Liver (tissue), 9 donors: ENCODE results near the gene TRIM29. TPM values are rescaled to one million over a fixed set of nuclear protein-coding genes. Genes with fewer than 3 reads are reported as not detected.
A peak's percentile ranks its signal among the peaks of the same experiment; 100 is the strongest.

Source experiments
- DNase-seq: peaks from one replicate; pipeline ENCODE4 v3.0.0-alpha.2; 2017; ENCODE audit warnings: low spot score
- H3K27ac ChIP-seq, 2 donors: one replicate each; pipeline ENCODE4 v1.7.0; 2013; ENCODE audit warnings: inconsistent platforms in 2 of 2, low read length in 2 of 2, control low read depth in 1 of 2, low read depth in 1 of 2, mild to moderate bottlenecking in 1 of 2
- H3K27me3 ChIP-seq, 4 donors: one replicate each; pipeline versions ENCODE4 v1.6.1 to v1.7.0; 2013; ENCODE audit warnings: low read length in 3 of 4, inconsistent platforms in 1 of 4, mild to moderate bottlenecking in 1 of 4, moderate library complexity in 1 of 4; ENCODE audit not compliant: control insufficient read depth in 4 of 4, insufficient read depth in 4 of 4
- H3K36me3 ChIP-seq, 4 donors: one replicate each; pipeline versions ENCODE4 v1.6.1 to v1.7.0; 2013; ENCODE audit warnings: low read length in 3 of 4, mild to moderate bottlenecking in 3 of 4, low read depth in 1 of 4, moderate library complexity in 1 of 4; ENCODE audit not compliant: control insufficient read depth in 4 of 4, insufficient read depth in 3 of 4
- H3K4me1 ChIP-seq, 4 donors: one replicate each; pipeline versions ENCODE4 v1.6.1 to v1.7.0; 2013; ENCODE audit warnings: low read length in 3 of 4, mild to moderate bottlenecking in 3 of 4, moderate library complexity in 1 of 4; ENCODE audit not compliant: control insufficient read depth in 4 of 4, insufficient read depth in 4 of 4
- H3K4me3 ChIP-seq, 3 donors: one replicate each; pipeline versions ENCODE4 v1.6.1 to v1.7.0; 2013; ENCODE audit warnings: low read length in 3 of 3, control low read depth in 1 of 3, low read depth in 1 of 3, mild to moderate bottlenecking in 1 of 3
- H3K9ac ChIP-seq, 2 donors: one replicate each; pipeline ENCODE4 v1.7.0; 2013; ENCODE audit warnings: low read length in 2 of 2, mild to moderate bottlenecking in 2 of 2, moderate library complexity in 2 of 2, control low read depth in 1 of 2, low read depth in 1 of 2
- H3K9me3 ChIP-seq, 4 donors: one replicate each; pipeline versions ENCODE4 v1.6.1 to v1.7.0; 2013; ENCODE audit warnings: low read length in 3 of 4; ENCODE audit not compliant: control insufficient read depth in 4 of 4
- EGR1 ChIP-seq, 2 donors: IDR thresholded peaks; 2 replicates each; pipeline ENCODE4 v1.6.1; 2016 to 2018; ENCODE audit warnings: antibody characterized with exemption in 2 of 2, low read depth in 2 of 2
- FOXA1 ChIP-seq: IDR thresholded peaks from 2 replicates; pipeline ENCODE4 v1.6.1; 2016; ENCODE audit warnings: antibody characterized with exemption
- FOXA2 ChIP-seq: IDR thresholded peaks from 2 replicates; pipeline ENCODE4 v1.6.1; 2016; ENCODE audit warnings: antibody characterized with exemption
- GABPA ChIP-seq, 2 donors: IDR thresholded peaks in 1 of 2; conservative IDR thresholded peaks in 1 of 2; 2 replicates each; pipeline ENCODE4 v1.6.1; 2016; ENCODE audit warnings: antibody characterized with exemption in 2 of 2, mild to moderate bottlenecking in 1 of 2, moderate library complexity in 1 of 2
- HNF4A ChIP-seq, 2 donors: conservative IDR thresholded peaks; 2 replicates each; pipeline ENCODE4 v1.6.1; 2016; ENCODE audit warnings: antibody characterized with exemption in 2 of 2, mild to moderate bottlenecking in 2 of 2
- HNF4G ChIP-seq: IDR thresholded peaks from 2 replicates; pipeline ENCODE4 v1.6.1; 2016; ENCODE audit warnings: antibody characterized with exemption
- JUND ChIP-seq, 2 donors: IDR thresholded peaks; 2 replicates each; pipeline ENCODE4 v1.6.1; 2016; ENCODE audit warnings: antibody characterized with exemption in 2 of 2
- NR2F2 ChIP-seq: IDR thresholded peaks from 2 replicates; pipeline ENCODE4 v1.6.1; 2016; ENCODE audit warnings: antibody characterized with exemption
- RAD21 ChIP-seq, 2 donors: IDR thresholded peaks; 2 replicates each; pipeline ENCODE4 v1.6.1; 2016; ENCODE audit warnings: antibody characterized with exemption in 2 of 2, mild to moderate bottlenecking in 2 of 2
- RXRA ChIP-seq, 2 donors: IDR thresholded peaks; 2 replicates each; pipeline ENCODE4 v1.6.1; 2017 to 2018; ENCODE audit warnings: antibody characterized with exemption in 2 of 2, mild to moderate bottlenecking in 1 of 2
- SP1 ChIP-seq: IDR thresholded peaks from 2 replicates; pipeline ENCODE4 v1.6.1; 2018; ENCODE audit warnings: antibody characterized with exemption, mild to moderate bottlenecking
- YY1 ChIP-seq: IDR thresholded peaks from 2 replicates; pipeline ENCODE4 v1.6.1; 2016; ENCODE audit warnings: antibody characterized with exemption, mild to moderate bottlenecking
- WGBS: extraction: QIAGEN DNeasy Blood & Tissue Kit; methylation state at CpG from one replicate; pipeline ENCODE4 v1.1.7; 2013; 5-methylcytosine and 5-hydroxymethylcytosine counted together
- polyA plus RNA-seq, 2 donors: library from polyadenylated mRNA; stranded (reverse) in 1 of 2; unstranded in 1 of 2; fragments of 200-250 nt in 1 of 2; fragments of >200 nt in 1 of 2; fragmentation: Nextera tagmentation in 1 of 2; extraction: Ambion mirVana in 1 of 2; gene quantifications; one replicate each; pipeline versions ENCODE4 v1.2.1 to v1.2.3, GENCODE V29; 2013 to 2015
- total RNA-seq, 2 donors: library from RNA; depleted of rRNA; stranded (reverse); fragments of >200 nt; gene quantifications; one replicate each; pipeline ENCODE4 v1.2.3, GENCODE V29; 2014
- TF ChIP-seq, protein P1 (sequence below): IDR thresholded peaks from 2 replicates; pipeline ENCODE4 v1.6.1; 2016; ENCODE audit warnings: antibody characterized with exemption, mild to moderate bottlenecking
- TF ChIP-seq, protein P2 (sequence below): fragments of 150-350 bp; IDR thresholded peaks from 2 replicates; pipeline ENCODE4 v1.5.1; 2017; ENCODE audit warnings: improper control_type of control experiment, low read depth, low read length; ENCODE audit not compliant: missing input control
- TF ChIP-seq, protein P3 (sequence below): IDR thresholded peaks from 2 replicates; pipeline ENCODE4 v1.6.1; 2016; ENCODE audit warnings: antibody characterized with exemption
- TF ChIP-seq, protein P4 (sequence below): IDR thresholded peaks from 2 replicates; pipeline ENCODE4 v1.6.1; 2016; ENCODE audit warnings: antibody characterized with exemption
- TF ChIP-seq, protein P5 (sequence below): IDR thresholded peaks from 2 replicates; pipeline ENCODE4 v1.6.1; 2016; ENCODE audit warnings: antibody characterized with exemption
- donor health status: healthy.
- donor health status: healthy.
- donor health status: healthy.
- donor health status: healthy.
- donor health status: healthy.

The TRIM29 gene
- total and polyA plus RNA-seq, 4 donors: 0.22 to 0.89 (median 0.35) TPM

DNA sequence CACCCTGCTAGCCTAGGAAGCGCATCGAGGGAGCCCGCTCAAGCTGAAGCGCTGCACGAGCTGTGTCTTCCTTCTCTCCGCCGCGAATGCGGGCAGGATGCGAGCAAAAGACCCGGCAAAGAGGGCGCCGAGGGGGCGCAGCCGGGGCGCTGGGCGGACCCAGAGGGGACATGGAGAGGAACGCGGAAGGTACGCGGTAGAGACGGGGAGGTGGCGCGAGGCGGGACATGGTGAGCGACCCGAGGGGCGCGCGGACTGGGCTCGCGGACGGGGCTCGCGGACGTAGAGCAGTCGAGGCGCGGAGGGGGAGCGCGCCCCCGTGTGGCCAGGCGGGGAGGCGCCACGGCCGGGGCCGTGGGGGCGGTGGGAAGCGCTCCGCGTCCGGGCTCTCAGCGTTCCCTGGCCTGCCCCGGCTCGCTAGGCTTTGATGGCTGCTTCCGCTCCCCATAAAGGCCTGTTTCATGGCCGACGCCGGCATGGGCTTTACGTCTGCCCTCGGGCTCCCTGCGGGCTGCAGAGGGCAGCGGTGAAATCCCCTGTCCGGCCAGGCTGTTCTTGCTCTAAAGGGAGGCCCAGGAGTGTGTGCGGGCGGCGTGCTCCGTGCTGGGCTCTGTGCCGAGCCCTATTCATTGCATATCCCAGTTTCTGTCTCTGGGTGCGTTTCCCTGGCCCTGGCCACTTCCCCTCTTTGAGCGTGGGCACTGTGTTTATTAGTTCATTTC lies 31.2 kb upstream of the TRIM29 start (continued):
- TF ChIP-seq, protein P1, sequence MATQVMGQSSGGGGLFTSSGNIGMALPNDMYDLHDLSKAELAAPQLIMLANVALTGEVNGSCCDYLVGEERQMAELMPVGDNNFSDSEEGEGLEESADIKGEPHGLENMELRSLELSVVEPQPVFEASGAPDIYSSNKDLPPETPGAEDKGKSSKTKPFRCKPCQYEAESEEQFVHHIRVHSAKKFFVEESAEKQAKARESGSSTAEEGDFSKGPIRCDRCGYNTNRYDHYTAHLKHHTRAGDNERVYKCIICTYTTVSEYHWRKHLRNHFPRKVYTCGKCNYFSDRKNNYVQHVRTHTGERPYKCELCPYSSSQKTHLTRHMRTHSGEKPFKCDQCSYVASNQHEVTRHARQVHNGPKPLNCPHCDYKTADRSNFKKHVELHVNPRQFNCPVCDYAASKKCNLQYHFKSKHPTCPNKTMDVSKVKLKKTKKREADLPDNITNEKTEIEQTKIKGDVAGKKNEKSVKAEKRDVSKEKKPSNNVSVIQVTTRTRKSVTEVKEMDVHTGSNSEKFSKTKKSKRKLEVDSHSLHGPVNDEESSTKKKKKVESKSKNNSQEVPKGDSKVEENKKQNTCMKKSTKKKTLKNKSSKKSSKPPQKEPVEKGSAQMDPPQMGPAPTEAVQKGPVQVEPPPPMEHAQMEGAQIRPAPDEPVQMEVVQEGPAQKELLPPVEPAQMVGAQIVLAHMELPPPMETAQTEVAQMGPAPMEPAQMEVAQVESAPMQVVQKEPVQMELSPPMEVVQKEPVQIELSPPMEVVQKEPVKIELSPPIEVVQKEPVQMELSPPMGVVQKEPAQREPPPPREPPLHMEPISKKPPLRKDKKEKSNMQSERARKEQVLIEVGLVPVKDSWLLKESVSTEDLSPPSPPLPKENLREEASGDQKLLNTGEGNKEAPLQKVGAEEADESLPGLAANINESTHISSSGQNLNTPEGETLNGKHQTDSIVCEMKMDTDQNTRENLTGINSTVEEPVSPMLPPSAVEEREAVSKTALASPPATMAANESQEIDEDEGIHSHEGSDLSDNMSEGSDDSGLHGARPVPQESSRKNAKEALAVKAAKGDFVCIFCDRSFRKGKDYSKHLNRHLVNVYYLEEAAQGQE: no peak
- TF ChIP-seq HNF4A (conservative IDR thresholded peaks at IDR 0.05): no peak
- TF ChIP-seq HNF4G: no peak
- no peak for TF ChIP-seq RXRA (IDR thresholded peaks at IDR 0.05)

DNA sequence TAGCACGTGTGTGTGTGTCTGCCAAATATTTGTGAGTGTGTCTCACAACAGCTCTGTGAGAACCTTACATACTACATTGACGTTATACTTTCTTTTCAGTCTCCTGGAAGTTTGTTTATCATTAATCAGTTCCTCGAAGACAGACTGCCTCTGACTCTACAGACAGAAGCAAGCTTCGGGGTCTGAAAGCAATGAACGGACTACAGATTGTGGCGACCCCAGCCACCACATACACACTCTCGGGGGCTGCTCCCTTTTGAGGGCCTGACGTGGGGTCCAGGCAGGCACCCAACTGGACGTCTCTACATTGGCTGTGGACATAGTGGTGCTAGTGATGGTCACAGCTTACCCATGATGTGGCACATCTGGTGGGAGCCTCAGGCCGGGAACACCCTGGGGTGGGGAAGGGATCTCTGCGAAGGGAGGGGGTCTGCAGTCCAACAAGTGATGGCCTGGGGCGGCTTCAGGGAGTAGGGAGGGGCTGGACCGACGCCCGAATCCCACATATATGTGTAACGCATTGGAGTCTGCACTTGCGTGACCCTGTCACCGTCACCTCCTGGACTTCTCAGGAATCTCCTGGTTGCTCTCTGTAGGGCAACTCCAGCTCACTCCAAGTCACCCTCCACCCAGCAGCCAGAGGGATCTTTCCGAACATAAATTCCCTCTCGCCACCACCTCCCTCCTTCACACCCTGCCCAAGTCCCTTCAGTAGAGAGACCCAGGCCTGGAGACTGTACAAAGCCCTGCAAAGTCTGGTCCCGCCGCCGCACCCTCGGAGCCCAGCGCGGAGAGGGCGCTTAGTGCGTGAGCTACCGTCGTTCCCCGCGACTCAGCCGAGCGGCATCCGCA lies 30.4 kb upstream of the TRIM29 start:
- H3K9ac ChIP-seq: peak overlapping the region in 1 of 2 donors; percentile 36
- H3K4me1 ChIP-seq: peaks cover 6 to 27% (median 15%) of the 10 kb centered on the region in 4 donors
- H3K4me3 ChIP-seq: peak overlapping the region in 2 of 3 donors; percentile 11 to 45
- no peaks in the 10 kb centered on the region for H3K27me3 ChIP-seq
- no peaks in the 10 kb centered on the region for H3K9me3 ChIP-seq
- TF ChIP-seq, protein P2, sequence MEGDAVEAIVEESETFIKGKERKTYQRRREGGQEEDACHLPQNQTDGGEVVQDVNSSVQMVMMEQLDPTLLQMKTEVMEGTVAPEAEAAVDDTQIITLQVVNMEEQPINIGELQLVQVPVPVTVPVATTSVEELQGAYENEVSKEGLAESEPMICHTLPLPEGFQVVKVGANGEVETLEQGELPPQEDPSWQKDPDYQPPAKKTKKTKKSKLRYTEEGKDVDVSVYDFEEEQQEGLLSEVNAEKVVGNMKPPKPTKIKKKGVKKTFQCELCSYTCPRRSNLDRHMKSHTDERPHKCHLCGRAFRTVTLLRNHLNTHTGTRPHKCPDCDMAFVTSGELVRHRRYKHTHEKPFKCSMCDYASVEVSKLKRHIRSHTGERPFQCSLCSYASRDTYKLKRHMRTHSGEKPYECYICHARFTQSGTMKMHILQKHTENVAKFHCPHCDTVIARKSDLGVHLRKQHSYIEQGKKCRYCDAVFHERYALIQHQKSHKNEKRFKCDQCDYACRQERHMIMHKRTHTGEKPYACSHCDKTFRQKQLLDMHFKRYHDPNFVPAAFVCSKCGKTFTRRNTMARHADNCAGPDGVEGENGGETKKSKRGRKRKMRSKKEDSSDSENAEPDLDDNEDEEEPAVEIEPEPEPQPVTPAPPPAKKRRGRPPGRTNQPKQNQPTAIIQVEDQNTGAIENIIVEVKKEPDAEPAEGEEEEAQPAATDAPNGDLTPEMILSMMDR: no peak
- TF ChIP-seq SP1 (no peak), EGR1 (IDR thresholded peaks at IDR 0.05; ENCODE audit: low read depth in 2 of 2) (no peak), RXRA (IDR thresholded peaks at IDR 0.05) (no peak), HNF4G (no peak), HNF4A (conservative IDR thresholded peaks at IDR 0.05) (no peak), GABPA (IDR thresholded peaks at IDR 0.05 in 1 of 2, conservative IDR thresholded peaks at IDR 0.05 in 1 of 2) (no peak), NR2F2 (no peak), YY1 (no peak), RAD21 (IDR thresholded peaks at IDR 0.05) (no peak), FOXA2 (no peak), FOXA1 (no peak), JUND (IDR thresholded peaks at IDR 0.05) (no peak)
- TF ChIP-seq, protein P3, sequence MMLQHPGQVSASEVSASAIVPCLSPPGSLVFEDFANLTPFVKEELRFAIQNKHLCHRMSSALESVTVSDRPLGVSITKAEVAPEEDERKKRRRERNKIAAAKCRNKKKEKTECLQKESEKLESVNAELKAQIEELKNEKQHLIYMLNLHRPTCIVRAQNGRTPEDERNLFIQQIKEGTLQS: no peak
- TF ChIP-seq, protein P4, sequence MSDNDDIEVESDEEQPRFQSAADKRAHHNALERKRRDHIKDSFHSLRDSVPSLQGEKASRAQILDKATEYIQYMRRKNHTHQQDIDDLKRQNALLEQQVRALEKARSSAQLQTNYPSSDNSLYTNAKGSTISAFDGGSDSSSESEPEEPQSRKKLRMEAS: no peak
- TF ChIP-seq, protein P1: no peak
- TF ChIP-seq, protein P5, sequence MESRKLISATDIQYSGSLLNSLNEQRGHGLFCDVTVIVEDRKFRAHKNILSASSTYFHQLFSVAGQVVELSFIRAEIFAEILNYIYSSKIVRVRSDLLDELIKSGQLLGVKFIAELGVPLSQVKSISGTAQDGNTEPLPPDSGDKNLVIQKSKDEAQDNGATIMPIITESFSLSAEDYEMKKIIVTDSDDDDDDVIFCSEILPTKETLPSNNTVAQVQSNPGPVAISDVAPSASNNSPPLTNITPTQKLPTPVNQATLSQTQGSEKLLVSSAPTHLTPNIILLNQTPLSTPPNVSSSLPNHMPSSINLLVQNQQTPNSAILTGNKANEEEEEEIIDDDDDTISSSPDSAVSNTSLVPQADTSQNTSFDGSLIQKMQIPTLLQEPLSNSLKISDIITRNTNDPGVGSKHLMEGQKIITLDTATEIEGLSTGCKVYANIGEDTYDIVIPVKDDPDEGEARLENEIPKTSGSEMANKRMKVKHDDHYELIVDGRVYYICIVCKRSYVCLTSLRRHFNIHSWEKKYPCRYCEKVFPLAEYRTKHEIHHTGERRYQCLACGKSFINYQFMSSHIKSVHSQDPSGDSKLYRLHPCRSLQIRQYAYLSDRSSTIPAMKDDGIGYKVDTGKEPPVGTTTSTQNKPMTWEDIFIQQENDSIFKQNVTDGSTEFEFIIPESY: no peak
- H3K36me3 ChIP-seq: no peaks in the 10 kb centered on the region
- DNase-seq: no peak
- WGBS: 30% methylated on average over 35 of the region's 35 CpGs
- peak overlapping the region in 1 of 2 donors; percentile 57 for H3K27ac ChIP-seq
